Stimulated activated naive CD8-positive, alpha-beta T cell treated with anti-CD3 and anti-CD28 coated beads, Interleukin-15, amount 100 ng/mL, for 72 hours (primary cell): ENCODE results near the gene MBD4.

ENCODE experiments used
- ATAC-seq: fragments of 150-1000 bp; cut with Tn5 transposase; 2 replicates; pipeline ENCODE4 v1.10.0; 2021; ENCODE audit warnings: mild to moderate bottlenecking, moderate library complexity
- DNase-seq, 2 donors: peaks; one replicate each; pipeline ENCODE4 v3.0.0; 2021 to 2022
- H3K27ac Mint-ChIP-seq, 2 donors: one replicate each; pipeline ENCODE4 v1.8.0; 2022; ENCODE audit warnings: mild to moderate bottlenecking in 2 of 2, mixed read lengths in 2 of 2, moderate library complexity in 2 of 2
- H3K27me3 Mint-ChIP-seq: one replicate; pipeline ENCODE4 v1.8.0; 2022; ENCODE audit warnings: mixed read lengths
- H3K4me1 Mint-ChIP-seq: one replicate; pipeline ENCODE4 v1.8.0; 2022; ENCODE audit warnings: mild to moderate bottlenecking, mixed read lengths
- H3K4me3 Mint-ChIP-seq, 2 donors: one replicate each; pipeline ENCODE4 v1.8.0; 2022; ENCODE audit warnings: mild to moderate bottlenecking in 2 of 2, mixed read lengths in 2 of 2, moderate library complexity in 1 of 2
- H3K9me3 Mint-ChIP-seq, 2 donors: one replicate each; pipeline ENCODE4 v1.8.0; 2022; ENCODE audit warnings: mixed read lengths in 2 of 2

The MBD4 gene

GRCh38 chr3:129446926-129447325 lies 7.2 kb upstream of the MBD4 start:
- Mint-ChIP-seq H3K9me3 (no peaks in the 10 kb centered on the region), H3K4me3 (no peak overlapping the region), H3K27ac (no peak overlapping the region), H3K4me1 (peaks cover 17% of the 10 kb centered on the region), H3K27me3 (no peaks in the 10 kb centered on the region)
- ATAC-seq (no peak), DNase-seq (no peak)

- H3K4me1 Mint-ChIP-seq: peaks cover 28% of the 10 kb centered on the region
- ATAC-seq: no peak
- H3K4me3 Mint-ChIP-seq: no peak overlapping the region
- no peaks in the 10 kb centered on the region for H3K9me3 Mint-ChIP-seq
- no peaks in the 10 kb centered on the region for H3K27me3 Mint-ChIP-seq
- no peak overlapping the region for H3K27ac Mint-ChIP-seq
- DNase-seq: no peak
These were observed 5.7 kb upstream of the MBD4 start for GRCh38 chr3:129445471-129445870.

GRCh38 chr3:129442947-129443346 lies 3.2 kb upstream of the MBD4 start:
- Mint-ChIP-seq H3K9me3 (no peaks in the 10 kb centered on the region), H3K27me3 (no peaks in the 10 kb centered on the region), H3K4me3 (no peak overlapping the region), H3K27ac (peak overlapping the region in 1 of 2 donors; percentile 2), H3K4me1 (peaks cover 36% of the 10 kb centered on the region)
- ATAC-seq: no peak
- no peak for DNase-seq

DNA sequence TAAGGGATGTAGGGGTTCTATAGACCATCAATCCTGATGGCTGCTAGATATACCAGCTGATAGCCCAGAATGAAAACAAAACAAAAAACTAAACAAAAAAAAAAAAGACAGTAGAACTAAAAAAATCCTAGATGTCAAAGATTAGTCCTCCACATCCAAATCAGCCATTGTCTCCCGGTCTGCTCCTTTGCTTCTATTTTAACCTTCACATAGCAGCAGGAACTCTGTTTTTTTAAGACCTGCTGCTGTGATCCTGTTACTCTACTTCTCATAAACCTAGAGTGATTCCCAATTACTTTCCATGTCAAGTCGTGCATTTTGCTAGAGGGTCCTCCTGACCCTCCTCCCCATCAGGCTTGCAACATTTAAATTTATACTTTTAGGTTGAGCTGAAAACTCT lies 2.7 kb upstream of the MBD4 start:
- H3K4me3 Mint-ChIP-seq: no peak overlapping the region

DNA sequence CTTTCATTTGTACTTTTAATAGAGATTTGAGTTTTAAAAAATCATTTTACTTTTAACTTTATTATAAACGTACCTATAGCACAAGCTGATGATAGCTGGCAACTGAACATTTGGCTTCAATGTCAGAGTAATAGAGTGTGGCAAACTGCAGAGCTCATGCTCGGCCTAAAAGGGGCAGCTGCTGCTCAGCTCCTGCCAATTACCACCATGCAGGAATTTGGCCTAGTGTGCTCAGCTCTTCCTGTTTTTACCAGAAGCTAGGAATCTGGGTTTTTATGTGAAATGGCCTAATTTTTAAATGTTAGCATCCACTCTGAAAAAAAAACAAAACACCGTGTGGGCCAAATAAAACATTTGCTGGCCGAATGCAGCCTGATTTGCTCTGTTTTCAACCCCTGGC lies 2.0 kb upstream of the MBD4 start:
- H3K27ac Mint-ChIP-seq: no peak overlapping the region
- no peak for DNase-seq
- no peaks in the 10 kb centered on the region for H3K27me3 Mint-ChIP-seq
- peaks cover 44% of the 10 kb centered on the region for H3K4me1 Mint-ChIP-seq
- ATAC-seq: no peak
- H3K9me3 Mint-ChIP-seq: no peaks in the 10 kb centered on the region
- H3K4me3 Mint-ChIP-seq: peak overlapping the region; percentile 84 to 99

More for the DNA sequence above, 2.7 kb upstream of the MBD4 start:
- Mint-ChIP-seq H3K9me3 (no peaks in the 10 kb centered on the region), H3K4me1 (peaks cover 40% of the 10 kb centered on the region), H3K27me3 (no peaks in the 10 kb centered on the region), H3K27ac (peak overlapping the region in 1 of 2 donors; percentile 2)
- DNase-seq (no peak), ATAC-seq (no peak)

DNA sequence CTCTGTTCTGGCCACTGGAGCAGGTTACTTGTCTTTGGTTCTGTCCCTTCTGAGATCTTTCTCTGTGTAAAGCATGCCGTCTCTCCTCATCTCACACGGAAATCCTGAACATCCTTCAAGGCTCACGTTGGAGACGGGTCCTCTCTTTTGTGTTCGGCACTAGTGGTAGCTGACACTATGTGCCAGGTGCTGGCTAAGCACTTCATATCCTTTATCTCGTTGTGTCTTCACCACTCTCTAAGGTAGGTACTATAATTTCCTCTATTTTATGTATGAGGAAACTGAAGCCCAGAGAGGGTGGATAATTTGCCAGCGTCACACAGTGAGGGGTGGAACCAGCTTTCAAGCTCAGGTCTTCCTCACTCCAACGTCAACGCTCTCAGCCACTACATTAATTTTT lies 1.5 kb upstream of the MBD4 start:
- no peaks in the 10 kb centered on the region for H3K9me3 Mint-ChIP-seq
- no peak for DNase-seq
- H3K4me1 Mint-ChIP-seq: peaks cover 50% of the 10 kb centered on the region
- no peaks in the 10 kb centered on the region for H3K27me3 Mint-ChIP-seq
- H3K4me3 Mint-ChIP-seq: peak overlapping the region; percentile 84 to 99
- ATAC-seq: no peak
- H3K27ac Mint-ChIP-seq: peak overlapping the region; percentile 30 to 98

DNA sequence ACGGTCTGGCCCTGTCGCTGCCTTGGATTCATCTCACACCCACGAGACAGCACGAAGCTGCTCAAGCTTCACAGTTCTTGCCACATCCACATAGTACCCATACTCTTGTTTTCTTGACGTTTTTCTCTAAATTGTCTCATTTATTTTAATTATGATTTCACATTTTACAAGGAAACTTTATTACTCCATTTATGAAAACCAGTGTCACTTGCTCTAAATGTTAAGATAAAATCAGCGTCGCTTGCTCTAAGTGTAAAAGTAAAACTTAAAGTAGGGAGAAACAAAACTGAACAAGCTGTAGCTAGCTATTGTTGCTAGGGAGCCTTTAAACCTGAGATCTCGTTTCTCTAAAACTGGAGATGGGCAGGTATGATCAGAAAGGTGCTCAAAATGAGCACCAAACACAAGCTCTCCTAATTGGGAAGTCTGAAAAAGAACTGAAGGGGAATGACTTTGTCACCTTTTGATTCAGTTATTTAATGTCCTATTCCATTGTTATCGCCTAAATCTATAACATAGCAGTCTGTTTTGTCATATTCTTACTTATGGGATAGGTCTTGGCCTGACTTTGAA lies 956 bp upstream of the MBD4 start:
- no peak for ATAC-seq

DNA sequence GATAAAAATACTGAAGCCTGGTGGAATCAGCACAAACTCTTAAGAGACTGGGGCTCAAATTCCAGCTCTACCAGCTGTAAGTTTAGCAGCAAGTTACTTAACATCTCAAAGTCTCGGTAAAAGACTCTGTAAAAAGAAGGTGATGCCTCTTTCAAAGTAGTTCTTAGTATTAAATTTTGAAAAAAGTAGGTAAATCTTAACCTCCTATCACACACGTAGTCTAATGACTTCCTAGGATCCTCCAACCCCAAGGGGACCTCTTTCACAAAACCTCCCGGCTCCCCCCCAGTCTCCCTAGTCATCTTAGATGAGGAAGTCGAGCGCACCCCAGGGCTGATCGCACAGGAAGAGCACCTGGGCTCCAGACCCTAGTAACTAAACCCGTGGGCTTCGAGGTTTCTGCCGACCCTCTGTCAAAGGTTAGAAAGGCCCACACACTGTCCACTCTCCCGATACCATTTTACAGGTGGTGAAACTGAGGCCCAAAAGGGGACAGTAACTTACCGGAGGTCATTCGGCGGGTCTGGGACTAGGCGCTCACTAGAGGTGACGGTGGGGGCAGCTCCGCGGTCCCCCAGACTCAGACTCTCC lies 427 bp downstream of the MBD4 start:
- ATAC-seq (peak; percentile 21), DNase-seq (no peak)
- Mint-ChIP-seq H3K27me3 (no peaks in the 10 kb centered on the region), H3K4me1 (peaks cover 69% of the 10 kb centered on the region), H3K9me3 (no peaks in the 10 kb centered on the region), H3K27ac (peak overlapping the region; percentile 88 to 93), H3K4me3 (peak overlapping the region; percentile 84 to 99)

More for the DNA sequence above, 956 bp upstream of the MBD4 start:
- peaks cover 55% of the 10 kb centered on the region for H3K4me1 Mint-ChIP-seq
- H3K4me3 Mint-ChIP-seq: peak overlapping the region; percentile 84 to 99
- H3K27me3 Mint-ChIP-seq: no peaks in the 10 kb centered on the region
- H3K9me3 Mint-ChIP-seq: no peaks in the 10 kb centered on the region
- no peak for DNase-seq
- peak overlapping the region; percentile 88 to 98 for H3K27ac Mint-ChIP-seq

DNA sequence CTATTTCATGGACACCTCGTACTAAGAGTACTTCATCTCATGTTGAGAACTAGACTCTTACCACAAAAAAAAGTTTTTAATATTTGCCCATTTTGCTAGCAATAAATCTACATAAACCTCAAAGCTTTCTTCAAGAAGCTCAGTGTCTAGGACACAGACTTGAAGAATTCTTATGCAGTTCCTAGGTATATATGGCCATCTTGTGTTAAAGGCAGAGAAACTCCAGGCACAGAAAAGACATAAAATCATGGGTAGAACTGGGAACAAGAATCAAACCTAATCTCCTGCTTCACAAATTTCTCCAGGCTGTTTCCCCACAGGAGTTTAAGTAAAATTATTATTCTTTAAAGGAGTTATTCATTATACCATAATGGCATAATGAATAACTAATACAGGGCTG lies 4.4 kb downstream of the MBD4 start:
- ATAC-seq: no peak
- Mint-ChIP-seq H3K27ac (peak overlapping the region; percentile 54 to 58), H3K9me3 (no peaks in the 10 kb centered on the region), H3K27me3 (no peaks in the 10 kb centered on the region), H3K4me1 (peaks cover 55% of the 10 kb centered on the region), H3K4me3 (peak overlapping the region; percentile 13 to 46)
- DNase-seq: no peak

DNA sequence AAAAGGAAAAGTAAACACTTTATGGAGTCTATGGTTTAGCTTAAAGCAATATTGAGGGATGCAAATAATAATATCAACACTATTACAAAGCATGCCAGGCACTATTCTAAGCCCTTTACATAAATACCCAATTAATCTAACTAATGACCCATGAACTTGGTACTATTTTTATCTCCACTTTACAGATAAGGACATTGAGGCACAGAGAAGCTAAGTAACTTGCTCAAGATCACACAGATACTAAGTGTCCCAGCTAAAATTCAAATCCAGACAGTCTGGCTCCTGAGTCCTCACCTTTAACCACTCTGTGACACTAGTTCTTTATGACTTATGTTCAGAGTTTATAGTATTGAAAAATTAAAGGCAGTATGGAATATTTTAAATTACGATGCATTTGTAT lies 5.6 kb downstream of the MBD4 start:
- ATAC-seq (no peak), DNase-seq (no peak)
- H3K9me3 Mint-ChIP-seq: no peaks in the 10 kb centered on the region
- H3K27me3 Mint-ChIP-seq: no peaks in the 10 kb centered on the region
- no peak overlapping the region for H3K27ac Mint-ChIP-seq
- H3K4me3 Mint-ChIP-seq: no peak overlapping the region
- H3K4me1 Mint-ChIP-seq: peaks cover 65% of the 10 kb centered on the region

GRCh38 chr3:129433565-129433964 lies 6.2 kb downstream of the MBD4 start:
- ATAC-seq: no peak
- peaks cover 69% of the 10 kb centered on the region for H3K4me1 Mint-ChIP-seq
- H3K27ac Mint-ChIP-seq: no peak overlapping the region
- no peak overlapping the region for H3K4me3 Mint-ChIP-seq
- H3K27me3 Mint-ChIP-seq: no peaks in the 10 kb centered on the region
- DNase-seq: no peak
- no peaks in the 10 kb centered on the region for H3K9me3 Mint-ChIP-seq

DNA sequence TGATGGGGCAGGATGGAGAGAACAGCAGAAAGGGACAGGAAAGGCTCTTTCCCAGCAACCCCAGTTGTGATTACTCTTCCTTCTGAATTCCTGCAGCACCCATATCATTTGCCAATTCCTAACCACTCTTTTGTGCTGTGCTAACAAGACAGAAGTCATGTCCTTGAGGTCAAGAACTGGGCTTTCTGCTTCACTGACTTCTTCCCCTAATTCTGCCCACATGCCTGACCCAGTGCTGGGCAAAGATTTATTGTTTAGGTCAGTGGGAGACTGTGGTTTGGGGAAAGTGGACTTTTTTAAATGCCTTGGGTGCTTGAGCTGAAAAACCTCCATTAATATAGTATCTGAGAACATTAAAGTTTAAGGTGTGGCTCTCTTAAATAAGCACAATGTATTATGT lies 7.1 kb downstream of the MBD4 start:
- ATAC-seq (no peak), DNase-seq (no peak)
- H3K9me3 Mint-ChIP-seq: no peaks in the 10 kb centered on the region
- peaks cover 6% of the 10 kb centered on the region for H3K27me3 Mint-ChIP-seq
- H3K4me1 Mint-ChIP-seq: peaks cover 69% of the 10 kb centered on the region
- H3K27ac Mint-ChIP-seq: no peak overlapping the region
- H3K4me3 Mint-ChIP-seq: no peak overlapping the region

DNA sequence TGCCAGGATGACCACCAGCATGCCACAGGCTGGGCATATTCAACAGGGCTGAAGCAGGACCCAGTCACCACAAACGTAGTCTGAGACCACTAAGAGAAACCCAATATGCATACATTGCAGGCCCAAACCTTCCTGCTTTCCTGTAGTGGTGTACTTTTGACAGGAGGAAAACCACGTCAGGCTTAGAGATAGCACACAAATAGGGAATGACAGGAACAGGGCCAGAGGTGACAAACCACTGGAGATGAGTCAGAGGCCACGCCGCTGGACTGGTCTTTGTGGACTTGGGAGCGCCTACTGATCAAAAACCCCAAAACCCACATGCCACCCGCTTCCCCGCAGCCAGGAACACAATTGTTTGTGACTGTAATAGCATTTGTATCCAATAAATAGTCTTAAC lies 7.7 kb downstream of the MBD4 start:
- no peaks in the 10 kb centered on the region for H3K9me3 Mint-ChIP-seq
- H3K4me3 Mint-ChIP-seq: no peak overlapping the region
- H3K4me1 Mint-ChIP-seq: peaks cover 69% of the 10 kb centered on the region
- DNase-seq (no peak), ATAC-seq (no peak)
- no peak overlapping the region for H3K27ac Mint-ChIP-seq
- H3K27me3 Mint-ChIP-seq: peaks cover 12% of the 10 kb centered on the region

- Mint-ChIP-seq H3K27ac (peak overlapping the region in 1 of 2 donors; percentile 93), H3K9me3 (no peaks in the 10 kb centered on the region), H3K4me1 (peaks cover 53% of the 10 kb centered on the region), H3K4me3 (peak overlapping the region in 1 of 2 donors; percentile 15), H3K27me3 (peaks cover 18% of the 10 kb centered on the region)
- no peak for ATAC-seq
- DNase-seq: no peak
These were observed 10.1 kb downstream of the MBD4 start for GRCh38 chr3:129429602-129430001.

DNA sequence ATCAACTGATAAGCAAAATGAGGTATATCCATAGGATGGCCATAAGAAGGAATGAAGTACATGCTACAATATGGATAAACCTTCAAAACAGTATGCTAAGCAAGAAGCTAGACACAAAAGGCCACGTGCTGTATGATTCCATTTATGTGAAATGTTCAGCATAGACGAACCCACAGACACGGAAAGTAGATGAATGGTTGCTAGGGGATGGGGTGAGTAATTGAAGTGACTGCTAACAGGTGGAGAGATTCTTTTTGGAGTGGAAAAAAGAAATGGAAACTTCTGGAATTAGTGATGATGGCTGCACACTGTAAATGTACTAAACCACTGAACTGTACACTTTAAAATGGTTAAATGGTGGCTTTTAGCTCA lies 10.7 kb downstream of the MBD4 start:
- H3K27me3 Mint-ChIP-seq: peaks cover 18% of the 10 kb centered on the region
- no peak for DNase-seq
- peak overlapping the region in 1 of 2 donors; percentile 97 for H3K27ac Mint-ChIP-seq
- no peaks in the 10 kb centered on the region for H3K9me3 Mint-ChIP-seq
- peaks cover 53% of the 10 kb centered on the region for H3K4me1 Mint-ChIP-seq
- H3K4me3 Mint-ChIP-seq: peak overlapping the region in 1 of 2 donors; percentile 80
- peak; percentile 31 for ATAC-seq

GRCh38 chr3:129428376-129429079 lies 11.2 kb downstream of the MBD4 start, which contains the start of gene EFCAB12:
EFCAB12 (minus strand) TSS chr3:129428636; CDS start chr3:129428488, 148 bp downstream.
- Mint-ChIP-seq H3K4me1 (peaks cover 52% of the 10 kb centered on the region), H3K27me3 (peaks cover 18% of the 10 kb centered on the region), H3K27ac (peak within 1 kb of the TSS in 1 of 2 donors; percentile 97), H3K9me3 (no peaks in the 10 kb centered on the region), H3K4me3 (peak within 1 kb of the TSS; percentile 78 to 80)
- peak; percentile 81 to 88 for DNase-seq
- ATAC-seq: peak; percentile 95
